OCI-M1 (cell line): ENCODE data around the gene DLGAP5.

Experiments used
- DNase-seq: peaks from one replicate; lab custom pipeline; 2025; lab: John Stamatoyannopoulos, UW

Gene DLGAP5

GRCh38 chr14:55188686-55189295 lies 2.6 kb downstream of the DLGAP5 start:
- DNase-seq = no peak

GRCh38 chr14:55180434-55180833 lies 11.0 kb downstream of the DLGAP5 start:
- no peak for DNase-seq

GRCh38 chr14:55180006-55180405 lies 11.4 kb downstream of the DLGAP5 start:
- DNase-seq = no peak

GRCh38 chr14:55170526-55170925 lies 20.9 kb downstream of the DLGAP5 start:
- DNase-seq = no peak

- DNase-seq = peak; percentile 23
Observed at GRCh38 chr14:55160989-55161388, 30.4 kb downstream of the DLGAP5 start.

GRCh38 chr14:55158412-55158811 lies 33.0 kb downstream of the DLGAP5 start:
- DNase-seq = no peak

GRCh38 chr14:55157080-55157479 lies 34.3 kb downstream of the DLGAP5 start:
- no peak for DNase-seq

GRCh38 chr14:55153951-55154350 lies 37.4 kb downstream of the DLGAP5 start:
- no peak for DNase-seq

- no peak for DNase-seq
Observed at GRCh38 chr14:55152052-55152753, 39.2 kb downstream of the DLGAP5 start.

GRCh38 chr14:55151601-55152000 lies 39.8 kb downstream of the DLGAP5 start:
- no peak for DNase-seq

- DNase-seq = no peak
Observed at GRCh38 chr14:55146425-55146824, 45.0 kb downstream of the DLGAP5 start.

GRCh38 chr14:55142466-55142865 lies 48.9 kb downstream of the DLGAP5 start:
- DNase-seq = no peak

GRCh38 chr14:55141825-55142224 lies 49.6 kb downstream of the DLGAP5 start:
- DNase-seq = no peak

GRCh38 chr14:55139696-55140509 lies 51.5 kb downstream of the DLGAP5 start:
- no peak for DNase-seq

- no peak for DNase-seq
Observed at GRCh38 chr14:55139141-55139540, 52.2 kb downstream of the DLGAP5 start.

GRCh38 chr14:55138091-55138490 lies 53.3 kb downstream of the DLGAP5 start:
- DNase-seq = peak; percentile 1

- no peak for DNase-seq
Observed at GRCh38 chr14:55136885-55137786, 54.2 kb downstream of the DLGAP5 start.

GRCh38 chr14:55136241-55136640 lies 55.1 kb downstream of the DLGAP5 start:
- DNase-seq = no peak

GRCh38 chr14:55133416-55133815 lies 58.0 kb downstream of the DLGAP5 start:
- DNase-seq = peak; percentile 55

GRCh38 chr14:55131370-55132137 lies 59.8 kb downstream of the DLGAP5 start:
- DNase-seq = no peak

- DNase-seq = no peak
Observed at GRCh38 chr14:55130196-55130550, 61.2 kb downstream of the DLGAP5 start.
